Gastroesophageal sphincter (tissue), 3 donors: ENCODE measurements around the gene DENND5B.

Source experiments
- EP300 ChIP-seq: sonication (generic); formaldehyde crosslinking; IDR thresholded peaks from one replicate; pipeline ENCODE4 v1.6.1; 2017; ENCODE audit warnings: antibody characterized with exemption, mild to moderate bottlenecking
- POLR2A ChIP-seq, 2 donors: fragments of 450-650 bp; IDR thresholded peaks; one replicate each; pipeline ENCODE4 v1.6.1; 2017; ENCODE audit warnings: antibody characterized with exemption in 2 of 2, mild to moderate bottlenecking in 2 of 2, moderate library complexity in 1 of 2
- TF ChIP-seq, protein P1 (sequence below), 4 experiments: fragments of 200-600 bp in 2 of 4; fragments of 450-650 bp in 2 of 4; sonication (generic) in 1 of 4; IDR thresholded peaks; one replicate each; pipeline ENCODE4 v1.5.1; 2017 to 2019; ENCODE audit warnings: antibody characterized with exemption in 4 of 4, mild to moderate bottlenecking in 2 of 4, moderate library complexity in 2 of 4

DNA sequence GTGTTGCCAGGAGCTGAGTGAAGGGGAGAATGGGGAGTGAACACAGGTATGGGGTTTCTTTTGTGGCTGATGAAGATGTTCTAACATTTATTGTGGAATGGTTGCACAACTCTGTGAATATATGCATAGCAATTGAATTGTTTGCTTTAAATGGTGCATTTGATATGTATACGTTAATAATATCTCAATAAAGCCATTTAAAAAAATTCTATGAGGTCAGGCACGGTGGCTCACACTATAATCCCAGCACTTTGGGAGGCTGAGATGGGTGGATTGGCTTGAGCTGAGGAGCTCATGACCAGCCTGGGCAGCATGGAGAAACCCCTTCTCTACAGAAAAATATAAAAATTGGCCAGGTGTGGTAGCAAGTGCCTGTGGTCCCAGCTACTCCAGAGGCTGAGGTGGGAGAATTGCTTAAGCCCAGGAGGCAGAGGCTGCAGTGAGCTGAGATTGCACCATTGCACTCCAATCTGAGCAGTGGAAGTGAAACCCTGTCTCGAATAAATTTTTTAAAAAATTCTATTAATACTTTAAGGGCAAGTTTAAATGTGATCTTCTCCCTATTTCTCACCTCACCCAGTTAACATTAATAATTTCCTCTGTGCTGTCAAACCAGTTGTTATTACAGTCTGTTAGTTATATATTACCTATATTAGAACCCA is 65.3 kb downstream of the DENND5B start:
- TF ChIP-seq, protein P1, sequence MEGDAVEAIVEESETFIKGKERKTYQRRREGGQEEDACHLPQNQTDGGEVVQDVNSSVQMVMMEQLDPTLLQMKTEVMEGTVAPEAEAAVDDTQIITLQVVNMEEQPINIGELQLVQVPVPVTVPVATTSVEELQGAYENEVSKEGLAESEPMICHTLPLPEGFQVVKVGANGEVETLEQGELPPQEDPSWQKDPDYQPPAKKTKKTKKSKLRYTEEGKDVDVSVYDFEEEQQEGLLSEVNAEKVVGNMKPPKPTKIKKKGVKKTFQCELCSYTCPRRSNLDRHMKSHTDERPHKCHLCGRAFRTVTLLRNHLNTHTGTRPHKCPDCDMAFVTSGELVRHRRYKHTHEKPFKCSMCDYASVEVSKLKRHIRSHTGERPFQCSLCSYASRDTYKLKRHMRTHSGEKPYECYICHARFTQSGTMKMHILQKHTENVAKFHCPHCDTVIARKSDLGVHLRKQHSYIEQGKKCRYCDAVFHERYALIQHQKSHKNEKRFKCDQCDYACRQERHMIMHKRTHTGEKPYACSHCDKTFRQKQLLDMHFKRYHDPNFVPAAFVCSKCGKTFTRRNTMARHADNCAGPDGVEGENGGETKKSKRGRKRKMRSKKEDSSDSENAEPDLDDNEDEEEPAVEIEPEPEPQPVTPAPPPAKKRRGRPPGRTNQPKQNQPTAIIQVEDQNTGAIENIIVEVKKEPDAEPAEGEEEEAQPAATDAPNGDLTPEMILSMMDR (IDR thresholded peaks at IDR 0.05) = no peak
- TF ChIP-seq EP300 = no peak
- TF ChIP-seq POLR2A (IDR thresholded peaks at IDR 0.05) = no peak
